ENCODE data around the gene IL31.

IL31 gene

DNA sequence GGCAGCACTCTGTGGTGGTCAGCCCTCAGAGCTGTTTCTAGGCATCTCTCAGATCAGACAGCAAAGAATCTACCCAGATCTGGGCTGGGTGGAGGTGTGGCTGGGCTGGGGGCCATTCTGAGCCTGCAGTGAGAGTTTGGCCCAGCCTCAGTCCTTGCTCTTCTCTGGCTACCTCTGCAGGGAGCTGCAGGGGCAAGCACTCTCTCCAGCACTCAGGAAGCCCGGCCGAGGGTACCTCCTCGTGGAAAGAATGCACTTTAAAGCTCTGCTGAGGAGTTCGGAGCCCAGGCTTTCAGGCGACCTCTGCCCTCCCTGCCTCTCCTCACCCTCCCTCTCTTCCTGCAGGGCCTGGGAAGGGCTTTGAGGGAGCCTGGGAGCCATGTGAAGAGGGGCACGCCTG is 31.2 kb downstream of the IL31 start:
- TF ChIP-seq, protein P1, sequence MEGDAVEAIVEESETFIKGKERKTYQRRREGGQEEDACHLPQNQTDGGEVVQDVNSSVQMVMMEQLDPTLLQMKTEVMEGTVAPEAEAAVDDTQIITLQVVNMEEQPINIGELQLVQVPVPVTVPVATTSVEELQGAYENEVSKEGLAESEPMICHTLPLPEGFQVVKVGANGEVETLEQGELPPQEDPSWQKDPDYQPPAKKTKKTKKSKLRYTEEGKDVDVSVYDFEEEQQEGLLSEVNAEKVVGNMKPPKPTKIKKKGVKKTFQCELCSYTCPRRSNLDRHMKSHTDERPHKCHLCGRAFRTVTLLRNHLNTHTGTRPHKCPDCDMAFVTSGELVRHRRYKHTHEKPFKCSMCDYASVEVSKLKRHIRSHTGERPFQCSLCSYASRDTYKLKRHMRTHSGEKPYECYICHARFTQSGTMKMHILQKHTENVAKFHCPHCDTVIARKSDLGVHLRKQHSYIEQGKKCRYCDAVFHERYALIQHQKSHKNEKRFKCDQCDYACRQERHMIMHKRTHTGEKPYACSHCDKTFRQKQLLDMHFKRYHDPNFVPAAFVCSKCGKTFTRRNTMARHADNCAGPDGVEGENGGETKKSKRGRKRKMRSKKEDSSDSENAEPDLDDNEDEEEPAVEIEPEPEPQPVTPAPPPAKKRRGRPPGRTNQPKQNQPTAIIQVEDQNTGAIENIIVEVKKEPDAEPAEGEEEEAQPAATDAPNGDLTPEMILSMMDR (IDR thresholded peaks at IDR 0.05; ENCODE audit: low read depth, low read length) = no peak
- H3K4me3 ChIP-seq (ENCODE audit: low read depth, low read length) = no peak overlapping the region

DNA sequence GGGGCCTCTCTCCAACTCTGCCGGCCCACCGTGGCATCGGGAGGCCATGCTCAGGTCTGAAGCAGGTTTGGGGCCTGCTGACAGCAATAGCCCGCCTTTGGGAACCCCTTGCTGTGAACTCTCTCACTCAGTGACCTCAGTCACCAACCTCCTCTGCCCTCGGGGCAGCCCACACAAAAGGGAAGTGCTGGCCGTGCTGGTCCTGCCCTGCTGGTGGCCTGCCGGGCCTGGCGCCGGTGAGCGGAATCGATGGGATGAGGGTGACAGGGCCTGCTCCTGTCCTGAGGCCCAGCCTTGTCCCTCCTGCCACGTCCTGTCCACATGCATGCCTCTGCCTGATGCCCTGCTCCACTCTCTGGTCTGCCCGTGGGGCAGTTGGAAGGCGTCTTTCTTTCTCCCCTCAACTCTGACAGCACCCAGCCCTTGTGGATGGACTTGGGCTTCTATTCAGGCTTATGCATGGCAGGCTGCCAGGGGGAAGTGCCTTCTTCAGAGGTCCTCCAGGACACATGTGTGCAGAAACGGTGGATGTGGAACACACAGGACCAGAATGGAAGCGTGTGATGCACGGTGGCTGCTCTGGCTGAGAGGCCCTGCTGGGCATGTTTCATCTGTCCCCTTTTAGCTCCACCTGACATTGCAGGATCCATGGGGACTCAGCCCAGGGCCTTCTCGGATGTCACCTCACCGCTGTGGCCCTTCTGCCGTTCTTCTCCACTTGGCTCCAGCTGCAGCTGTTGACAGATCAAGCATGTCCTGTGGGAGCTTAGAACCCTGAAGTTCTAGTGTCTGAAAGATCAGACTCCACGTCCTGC is 31.9 kb downstream of the IL31 start:
- H3K4me3 ChIP-seq (ENCODE audit: low read depth, low read length) = no peak overlapping the region
- TF ChIP-seq, protein P1 (IDR thresholded peaks at IDR 0.05; ENCODE audit: low read depth, low read length) = no peak

DNA sequence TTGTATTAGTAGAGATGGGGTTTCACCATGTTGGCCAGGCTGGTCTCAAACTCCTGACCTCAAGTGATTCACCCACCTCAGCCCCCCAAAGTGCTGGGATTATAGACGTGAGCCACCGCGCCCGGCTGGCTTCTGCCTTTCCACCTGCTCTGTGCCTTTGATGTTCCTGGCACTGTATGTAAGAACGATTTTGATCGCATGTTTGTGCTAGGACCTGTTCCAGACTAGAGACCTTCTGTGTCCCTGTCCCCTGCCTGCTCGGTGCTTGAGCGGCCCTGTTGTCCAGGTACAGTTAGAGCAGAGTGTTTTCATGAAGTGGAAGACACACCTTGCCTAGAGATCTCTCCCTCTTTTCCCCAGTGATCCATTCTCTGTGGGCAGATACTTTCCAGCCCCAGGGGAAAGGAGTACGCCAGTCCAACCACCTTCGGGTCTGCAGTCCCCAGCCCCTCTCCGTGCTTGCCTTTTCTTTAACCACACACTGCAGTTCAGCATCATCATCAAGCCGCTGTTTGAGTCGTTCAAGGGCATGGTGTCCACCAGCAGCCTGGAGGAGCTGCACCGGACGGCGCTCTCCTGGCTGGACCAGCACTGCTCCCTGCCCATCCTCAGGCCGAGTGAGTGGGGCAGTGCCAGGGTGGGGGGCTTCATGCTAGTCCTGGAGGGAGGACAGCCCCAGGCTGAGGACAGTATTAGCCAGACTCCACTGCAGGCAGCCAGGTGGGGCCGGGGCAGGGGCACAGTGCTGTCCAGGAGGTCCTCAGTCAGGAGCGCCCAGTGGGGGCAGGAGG is 33.4 kb downstream of the IL31 start:
- TF ChIP-seq, protein P1 (IDR thresholded peaks at IDR 0.05; ENCODE audit: low read depth, low read length) = no peak
- no peak overlapping the region for H3K4me3 ChIP-seq (ENCODE audit: low read depth, low read length)

DNA sequence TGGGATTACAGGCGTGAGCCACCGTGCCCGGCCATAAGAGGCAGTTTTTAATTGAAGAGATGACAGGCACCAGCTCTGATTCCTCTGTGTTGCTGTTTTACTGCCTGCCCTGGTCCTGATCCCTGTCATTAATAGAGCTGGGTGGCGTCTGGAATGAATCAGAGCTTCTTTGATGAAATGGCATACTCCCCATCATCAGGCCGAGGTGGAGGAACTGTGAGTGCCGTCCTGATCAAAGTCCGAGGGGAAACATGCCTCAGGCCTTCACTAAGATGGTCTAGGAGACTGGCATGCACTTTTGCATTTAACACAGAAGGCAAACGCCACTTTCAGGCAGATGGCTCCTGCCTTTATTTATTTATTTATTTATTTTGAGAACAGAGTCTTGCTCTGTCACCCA is 34.1 kb downstream of the IL31 start:
- no peak overlapping the region for H3K4me3 ChIP-seq (ENCODE audit: low read depth, low read length)
- TF ChIP-seq, protein P1 (IDR thresholded peaks at IDR 0.05; ENCODE audit: low read depth, low read length) = no peak

DNA sequence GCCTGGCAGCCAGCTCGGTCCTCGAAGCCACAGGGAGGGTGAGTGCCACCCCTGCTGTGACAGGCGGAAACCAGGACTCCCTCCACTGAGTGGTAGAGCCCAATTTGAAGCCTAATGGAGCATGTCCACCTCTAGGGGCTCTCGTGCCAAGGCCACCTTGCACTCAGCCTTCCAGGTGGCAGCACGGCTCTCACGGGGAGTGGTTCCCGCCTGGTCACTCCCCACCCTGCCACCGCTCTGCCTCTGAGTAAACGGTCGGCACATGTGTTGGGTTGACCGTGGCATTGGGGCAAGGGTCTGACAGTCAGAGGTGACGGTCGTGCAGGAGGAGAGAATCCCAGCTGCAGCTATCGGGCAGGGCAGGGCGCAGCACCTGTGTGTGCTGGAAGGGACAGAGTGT is 34.8 kb downstream of the IL31 start:
- H3K4me3 ChIP-seq (ENCODE audit: low read depth, low read length) = no peak overlapping the region
- TF ChIP-seq, protein P1 (IDR thresholded peaks at IDR 0.05; ENCODE audit: low read depth, low read length) = no peak

DNA sequence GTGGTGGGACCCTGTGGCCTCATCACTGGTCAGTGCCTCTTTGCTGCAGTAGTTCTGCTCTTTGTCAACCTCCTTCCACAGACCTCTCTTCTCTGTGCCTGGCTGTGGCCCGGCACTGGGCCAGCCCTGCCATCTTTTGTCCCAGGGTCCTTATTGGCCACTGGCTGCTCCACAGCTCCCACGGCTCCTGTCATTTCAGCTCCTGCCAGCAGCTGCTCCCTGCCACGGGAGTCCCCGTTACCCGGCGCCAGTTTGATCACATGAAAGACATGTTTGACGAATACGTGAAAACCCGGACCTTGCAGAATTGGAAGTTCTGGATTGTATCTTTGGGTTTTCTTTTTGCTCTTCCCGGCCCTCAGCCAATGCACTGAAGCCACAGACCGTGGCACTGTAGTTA is 35.4 kb downstream of the IL31 start:
- TF ChIP-seq, protein P1 (IDR thresholded peaks at IDR 0.05; ENCODE audit: low read depth, low read length) = no peak
- H3K4me3 ChIP-seq (ENCODE audit: low read depth, low read length) = no peak overlapping the region

DNA sequence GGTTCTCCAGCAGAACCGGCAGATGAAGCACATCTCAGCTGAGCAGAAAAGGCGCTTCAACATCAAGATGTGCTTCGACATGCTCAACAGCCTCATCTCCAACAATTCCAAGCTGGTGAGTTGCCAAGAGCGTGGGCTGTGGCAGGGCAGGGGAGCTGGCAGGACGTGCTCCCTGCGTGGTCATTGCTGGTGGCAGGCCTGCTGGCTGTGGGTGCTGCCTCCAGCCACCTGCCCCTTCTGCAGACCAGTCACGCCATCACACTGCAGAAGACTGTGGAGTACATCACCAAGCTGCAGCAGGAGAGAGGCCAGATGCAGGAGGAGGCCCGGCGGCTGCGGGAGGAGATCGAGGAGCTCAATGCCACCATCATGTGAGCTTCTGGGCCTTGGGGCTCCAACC is 35.8 kb downstream of the IL31 start:
- TF ChIP-seq, protein P1 (IDR thresholded peaks at IDR 0.05; ENCODE audit: low read depth, low read length) = no peak
- H3K4me3 ChIP-seq (ENCODE audit: low read depth, low read length) = no peak overlapping the region
